ENCODE measurements around the gene SERGEF.

SERGEF gene

GRCh38 chr11:17853280-17853679 lies 159.6 kb downstream of the SERGEF start:
- no peak for DNase-seq

GRCh38 chr11:17852246-17852645 lies 160.6 kb downstream of the SERGEF start:
- DNase-seq, result no peak

- DNase-seq, result no peak
Observed at GRCh38 chr11:17851697-17852096, 161.2 kb downstream of the SERGEF start.

GRCh38 chr11:17850336-17850735 lies 162.5 kb downstream of the SERGEF start:
- no peak for DNase-seq

GRCh38 chr11:17848715-17849114 lies 164.1 kb downstream of the SERGEF start:
- DNase-seq, result no peak

GRCh38 chr11:17846852-17847453 lies 165.9 kb downstream of the SERGEF start:
- peak; percentile 18 for DNase-seq

GRCh38 chr11:17845431-17845881 lies 167.4 kb downstream of the SERGEF start:
- no peak for DNase-seq

GRCh38 chr11:17840101-17840548 lies 172.7 kb downstream of the SERGEF start:
- no peak for DNase-seq

GRCh38 chr11:17839450-17839849 lies 173.4 kb downstream of the SERGEF start:
- DNase-seq, result no peak

GRCh38 chr11:17838102-17838501 lies 174.7 kb downstream of the SERGEF start:
- DNase-seq, result no peak

GRCh38 chr11:17831883-17832282 lies 181.0 kb downstream of the SERGEF start:
- DNase-seq, result no peak

GRCh38 chr11:17831228-17831627 lies 181.6 kb downstream of the SERGEF start:
- no peak for DNase-seq

- DNase-seq, result no peak
Observed at GRCh38 chr11:17828311-17828751, 184.5 kb downstream of the SERGEF start.

GRCh38 chr11:17827006-17827405 lies 185.8 kb downstream of the SERGEF start:
- peak; percentile 34 for DNase-seq

GRCh38 chr11:17822401-17822781 lies 190.5 kb downstream of the SERGEF start:
- DNase-seq, result no peak

- DNase-seq, result no peak
Observed at GRCh38 chr11:17821648-17822400, 191.0 kb downstream of the SERGEF start.

GRCh38 chr11:17816232-17816931 lies 196.5 kb downstream of the SERGEF start:
- no peak for DNase-seq

- DNase-seq, result no peak
Observed at GRCh38 chr11:17814546-17814945, 198.3 kb downstream of the SERGEF start.

- no peak for DNase-seq
Observed at GRCh38 chr11:17813391-17814059, 199.3 kb downstream of the SERGEF start.

GRCh38 chr11:17812865-17813187 lies 200.0 kb downstream of the SERGEF start:
- DNase-seq, result no peak

GRCh38 chr11:17812091-17812864 lies 200.6 kb downstream of the SERGEF start:
- DNase-seq, result no peak

GRCh38 chr11:17811352-17811751 lies 201.5 kb downstream of the SERGEF start:
- no peak for DNase-seq

GRCh38 chr11:17810746-17811145 lies 202.1 kb downstream of the SERGEF start:
- no peak for DNase-seq
